Melanocyte of skin (primary cell): ENCODE data around the gene BBX. TPM values are rescaled to one million over a fixed set of nuclear protein-coding genes. Genes with fewer than 3 reads are reported as not detected.

ENCODE experiments used
- total RNA-seq, 2 donors: library from RNA; depleted of rRNA; stranded (reverse); fragments of >200 nt; gene quantifications; 2 replicates each; pipeline ENCODE4 v1.2.3, GENCODE V29; 2012

The BBX gene
- 100 to 1,000 TPM in 1 of 2 donors, 10 to 100 TPM in 1; 48.9 to 111 TPM for total RNA-seq

GRCh38 chr3:107522510-107523288, at the start of gene BBX:
Gene BBX, plus strand, starts transcription at chr3:107522962. Its CDS starts 187,499 bp downstream, at chr3:107710461.

Other genes with a start within 250 kb of the BBX start
- gene CCDC54, start 145.5 kb upstream of the BBX start, total RNA-seq: not detected